Fibroblast of upper back skin (primary cell): ENCODE results near the gene UQCRQ.

Source experiments
- DNase-seq: peaks from one replicate; pipeline ENCODE4 v3.0.0-alpha.2; 2013

UQCRQ gene

GRCh38 chr5:132916086-132916485 lies 49.6 kb downstream of the UQCRQ start:
- DNase-seq = no peak
